SK-N-SH (cell line): ENCODE data around the gene OBSCN. TPM values are rescaled to one million over a fixed set of nuclear protein-coding genes. Genes with fewer than 3 reads are reported as not detected.

Experiments used
- CTCF ChIA-PET: fragments of 300-600, 350-600 bp; formaldehyde crosslinking; extraction: SDS; loops from one replicate; lab custom pipeline; 2021; lab: Yijun Ruan, JAX
- POLR2A ChIA-PET: fragments of 350-600 bp; sonication (Branson Sonifier 250); formaldehyde crosslinking; extraction: SDS; loops from one replicate; lab custom pipeline; 2020; ENCODE audit warnings: antibody characterized with exemption, inconsistent platforms; lab: Yijun Ruan, JAX
- DNase-seq: peaks from one replicate; pipeline ENCODE4 v3.0.0; 2012
- H2AFZ ChIP-seq: fragments of 200-600 bp; sonication (generic); 2 replicates; pipeline ENCODE4 v1.8.1; 2016; ENCODE audit warnings: antibody characterized with exemption, mild to moderate bottlenecking, low read depth
- H3F3A ChIP-seq: fragments of 200-600 bp; sonication (generic); replicated peaks from 2 replicates; pipeline ENCODE3; 2016; ENCODE audit warnings: antibody characterized with exemption, mild to moderate bottlenecking; ENCODE audit not compliant: insufficient read depth
- H3K27ac ChIP-seq, 2 experiments: fragments of 200-500 bp in 1 of 2; fragments of 200-600 bp in 1 of 2; sonication (Bioruptor generic) in 1 of 2; sonication (generic), shearing (Covaris generic) in 1 of 2; 2 replicates each; pipeline versions ENCODE4 v1.5.1 to v1.6.1; 2014 to 2016; ENCODE audit warnings: low read depth in 2 of 2, inconsistent platforms in 1 of 2, low read length in 1 of 2, mild to moderate bottlenecking in 1 of 2, mixed read lengths in 1 of 2
- H3K27me3 ChIP-seq: fragments of 200-600 bp; sonication (generic), shearing (Covaris generic); 2 replicates; pipeline ENCODE4 v1.6.1; 2016; ENCODE audit warnings: mixed run types; ENCODE audit not compliant: insufficient read depth
- H3K36me3 ChIP-seq, 2 experiments: fragments of 200-500 bp in 1 of 2; fragments of 200-600 bp in 1 of 2; sonication (Bioruptor generic) in 1 of 2; sonication (generic) in 1 of 2; replicated peaks in 1 of 2; 2 replicates each; pipeline versions ENCODE3 to v1.5.1; 2014 to 2016; ENCODE audit warnings: low read length in 1 of 2, mild to moderate bottlenecking in 1 of 2; ENCODE audit not compliant: insufficient read depth in 2 of 2, control insufficient read depth in 1 of 2
- H3K4me1 ChIP-seq, 2 experiments: fragments of 200-500 bp in 1 of 2; fragments of 200-600 bp in 1 of 2; sonication (Bioruptor generic) in 1 of 2; sonication (generic), shearing (Covaris generic) in 1 of 2; 2 replicates each; pipeline versions ENCODE4 v1.5.1 to v1.6.1; 2014 to 2016; ENCODE audit warnings: low read depth in 1 of 2, low read length in 1 of 2, mixed run types in 1 of 2; ENCODE audit not compliant: insufficient read depth in 2 of 2, control insufficient read depth in 1 of 2
- H3K4me2 ChIP-seq: fragments of 200-600 bp; sonication (generic), shearing (Covaris generic); 2 replicates; pipeline ENCODE4 v1.6.1; 2017; ENCODE audit warnings: mixed run types
- H3K4me3 ChIP-seq, 2 experiments: fragments of 200-500 bp in 1 of 2; fragments of 200-600 bp in 1 of 2; sonication (Bioruptor generic) in 1 of 2; sonication (generic), shearing (Covaris generic) in 1 of 2; 2 replicates each; pipeline versions ENCODE4 v1.5.1 to v1.8.1; 2014 to 2016; ENCODE audit warnings: low read depth in 2 of 2, inconsistent platforms in 1 of 2, low read length in 1 of 2, mild to moderate bottlenecking in 1 of 2, mixed read lengths in 1 of 2, moderate library complexity in 1 of 2
- H3K79me2 ChIP-seq: fragments of 200-600 bp; sonication (generic); 2 replicates; pipeline ENCODE4 v1.8.1; 2017; ENCODE audit warnings: mild to moderate bottlenecking; ENCODE audit not compliant: insufficient read depth
- H3K9ac ChIP-seq: fragments of 200-600 bp; sonication (generic); 2 replicates; pipeline ENCODE4 v1.6.1; 2017; ENCODE audit warnings: mixed run types
- H3K9me2 ChIP-seq: fragments of 200-600 bp; sonication (generic); 2 replicates; pipeline ENCODE4 v1.6.1; 2017; ENCODE audit warnings: mixed run types
- H3K9me3 ChIP-seq: fragments of 200-600 bp; sonication (generic); 2 replicates; pipeline ENCODE4 v1.6.1; 2017; ENCODE audit warnings: mixed run types, mild to moderate bottlenecking, moderate library complexity
- H4K20me1 ChIP-seq: fragments of 200-600 bp; sonication (generic); 2 replicates; pipeline ENCODE4 v1.6.1; 2017; ENCODE audit warnings: mild to moderate bottlenecking, mixed run types; ENCODE audit not compliant: insufficient read depth
- FOSL2 ChIP-seq: IDR thresholded peaks from 2 replicates; pipeline ENCODE4 v1.4.0; 2012; ENCODE audit warnings: low read depth, mild to moderate bottlenecking, moderate library complexity, borderline replicate concordance
- FOXM1 ChIP-seq: IDR thresholded peaks from 2 replicates; pipeline ENCODE4 v1.4.0; 2012; ENCODE audit warnings: low read depth, mild to moderate bottlenecking
- GABPA ChIP-seq: IDR thresholded peaks from 2 replicates; pipeline ENCODE4 v1.4.0; 2012; ENCODE audit warnings: low read depth, mild to moderate bottlenecking
- MAX ChIP-seq: IDR thresholded peaks from 2 replicates; pipeline ENCODE4 v1.4.0; 2012; ENCODE audit warnings: low read depth
- REST ChIP-seq: IDR thresholded peaks from 2 replicates; pipeline ENCODE4 v1.6.1; 2012; ENCODE audit warnings: mild to moderate bottlenecking, low read depth, low read length, moderate library complexity
- SMC3 ChIP-seq: IDR thresholded peaks from 2 replicates; pipeline ENCODE4 v1.6.1; 2012; ENCODE audit warnings: low read depth, low read length, improper control_type of control experiment
- TAF1 ChIP-seq: IDR thresholded peaks from 2 replicates; pipeline ENCODE4 v1.6.1; 2012; ENCODE audit warnings: low read depth, mild to moderate bottlenecking, low read length, moderate library complexity, borderline replicate concordance
- USF2 ChIP-seq: fragments of 150-350 bp; IDR thresholded peaks from 2 replicates; pipeline ENCODE4 v1.6.1; 2017; ENCODE audit warnings: antibody characterized with exemption, low read length, low read depth, borderline replicate concordance
- WGBS: methylation state at CpG from one replicate; pipeline ENCODE4 v1.1.6; 2017; ENCODE audit warnings: low lambda C conversion rate; 5-methylcytosine and 5-hydroxymethylcytosine counted together
- polyA plus RNA-seq, 3 experiments: library from polyadenylated mRNA; depleted of rRNA; stranded (reverse); fragments of >200 nt; gene quantifications; 2 replicates each; pipeline ENCODE4 v1.2.3, GENCODE V29; 2012

Gene OBSCN
- polyA plus RNA-seq, 1 of the 3 experiments (the other 2 are of a cell fraction), result 4.0 TPM

- no peaks in the 10 kb centered on the region for H3K79me2 ChIP-seq
- H3K4me1 ChIP-seq, result no peaks in the 10 kb centered on the region; a peak in 1 of 4 replicates
- WGBS, result 60% methylated on average over 8 of the region's 25 CpGs
- no peak overlapping the region for H3K27ac ChIP-seq
- H3K4me2 ChIP-seq, result no peak overlapping the region
- no peak overlapping the region for H3K4me3 ChIP-seq
- H3K9me2 ChIP-seq, result no peaks in the 10 kb centered on the region
- no peaks in the 10 kb centered on the region for H3F3A ChIP-seq
- no peaks in the 10 kb centered on the region for H3K36me3 ChIP-seq
- ChIA-PET POLR2A (no interaction called here), CTCF (interaction anchor here (0.6 kb wide), 1 partner anchor 37 kb away, joined by 3 read pairs; no protein-coding TSS in a partner anchor)
- no peak for DNase-seq
- no peaks in the 10 kb centered on the region for H4K20me1 ChIP-seq
- no peak for TF ChIP-seq FOXM1
- TF ChIP-seq USF2, result no peak
- TF ChIP-seq REST, result no peak
- no peak for TF ChIP-seq FOSL2
- no peak for TF ChIP-seq SMC3
- TF ChIP-seq MAX, result no peak
- no peak for TF ChIP-seq TAF1
- no peak for TF ChIP-seq GABPA
- H3K9me3 ChIP-seq, result no peaks in the 10 kb centered on the region
- no peaks in the 10 kb centered on the region for H3K27me3 ChIP-seq
- no peak overlapping the region for H3K9ac ChIP-seq
- no peak overlapping the region for H2AFZ ChIP-seq
Observed at GRCh38 chr1:228367798-228368791, 160.3 kb downstream of the OBSCN start.
